GM18508 (cell line): Measurements from ENCODE around the gene FAM221A.
"Not testable (repeated sequence)": the region's sequence is repeated elsewhere in the genome, so short reads cannot be mapped to it uniquely, and the experiment has no call there.

Experiments used
- ATAC-seq: cut with Tn5 transposase; IDR thresholded peaks from one replicate; pipeline ENCODE4 v1.9.1; 2021; ENCODE audit warnings: moderate number of reproducible peaks; ENCODE audit not compliant: insufficient read depth, unreplicated experiment

Gene FAM221A

DNA sequence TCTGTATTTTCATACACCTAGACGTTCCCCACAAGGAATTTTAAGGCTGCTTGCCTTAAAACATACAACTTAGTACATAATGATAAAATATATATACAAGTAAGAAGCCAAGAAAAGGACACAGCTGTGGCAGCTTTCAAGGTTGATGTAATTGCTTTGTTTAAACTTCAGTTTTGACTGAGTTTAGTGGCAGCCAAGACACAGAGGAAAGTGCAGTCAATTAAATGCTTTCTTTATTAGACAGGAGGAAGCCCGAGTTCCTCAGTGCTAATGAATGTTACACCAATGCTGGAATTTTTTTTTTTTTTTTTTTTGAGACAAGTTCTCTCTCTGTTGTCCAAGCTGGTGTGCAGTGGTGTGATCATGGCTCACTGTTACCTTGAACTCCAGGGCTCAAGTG lies 18.8 kb downstream of the FAM221A start:
- ATAC-seq: no peak

DNA sequence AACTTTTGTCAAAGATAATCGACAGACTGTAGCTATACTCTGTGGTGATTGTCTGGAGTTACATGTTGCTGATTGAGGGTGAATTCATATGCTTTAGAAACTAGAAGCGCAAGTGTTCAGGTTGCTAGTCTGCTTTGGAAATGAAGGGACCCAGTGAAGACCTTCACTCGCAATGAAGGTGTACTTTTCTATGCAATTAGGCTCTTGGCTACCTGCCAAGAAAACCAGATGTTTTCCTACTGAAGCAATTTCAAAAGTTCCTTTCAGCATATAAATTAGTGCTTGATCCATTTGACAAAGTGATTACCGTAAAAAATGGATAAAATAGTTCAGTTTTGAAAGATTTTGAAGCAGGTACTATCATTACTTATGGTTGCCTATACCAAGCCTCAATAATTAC lies 20.0 kb downstream of the FAM221A start:
- no peak for ATAC-seq

DNA sequence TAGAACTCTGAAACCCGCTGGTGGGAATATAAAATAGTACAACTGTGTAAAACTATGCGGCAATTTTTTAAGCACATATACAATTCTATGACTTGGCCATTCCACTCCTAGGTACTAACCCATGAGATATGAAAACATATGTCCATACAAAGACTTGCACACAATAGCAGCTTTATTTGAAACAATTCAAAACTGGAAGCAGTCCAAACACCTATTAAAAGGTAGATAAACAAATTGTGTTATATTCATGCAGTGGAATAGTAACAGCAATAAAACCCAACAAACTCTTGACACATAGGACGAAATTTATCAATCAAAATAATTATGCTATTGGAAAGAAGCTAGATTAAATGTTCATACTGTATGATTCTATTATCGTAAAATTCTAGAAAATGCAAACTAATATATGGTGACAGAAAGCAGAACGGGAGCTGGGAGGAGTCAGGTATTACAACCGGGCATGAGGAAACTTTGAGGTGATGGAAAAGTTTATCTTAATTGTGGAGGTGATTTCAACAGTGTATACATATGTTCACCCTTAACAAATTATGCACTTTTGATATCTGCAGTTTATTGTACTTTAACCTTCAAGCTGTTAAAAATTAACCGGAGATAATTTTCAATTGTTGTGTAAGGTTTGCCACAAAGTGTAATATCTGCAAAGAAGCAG lies 29.2 kb downstream of the FAM221A start:
- no peak for ATAC-seq

DNA sequence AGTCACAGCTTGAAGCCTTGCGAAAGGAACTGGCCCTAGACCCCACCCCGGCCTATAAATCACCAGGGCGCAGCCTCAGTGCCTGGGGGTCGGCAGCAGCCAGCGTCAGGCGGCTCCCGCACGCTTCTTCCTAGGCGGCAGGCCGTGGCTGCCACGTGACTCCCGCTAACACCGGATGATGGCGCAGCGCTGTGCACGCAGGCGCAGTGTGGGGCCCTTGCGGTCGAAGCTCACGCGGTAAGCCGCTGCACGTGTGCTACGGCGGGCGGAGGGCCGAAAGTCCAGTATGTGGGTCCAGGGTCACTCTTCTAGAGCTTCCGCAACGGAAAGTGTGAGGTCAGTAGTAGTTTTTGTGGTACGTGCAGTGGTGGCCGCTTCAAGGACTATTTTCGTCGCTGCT lies 30.0 kb downstream of the FAM221A start, which contains the start of gene STK31:
Gene STK31 (plus strand): TSS at position 220 of the 400 bp plus-strand sequence. CDS start 67 bp downstream, at position 287.
- ATAC-seq: no peak

DNA sequence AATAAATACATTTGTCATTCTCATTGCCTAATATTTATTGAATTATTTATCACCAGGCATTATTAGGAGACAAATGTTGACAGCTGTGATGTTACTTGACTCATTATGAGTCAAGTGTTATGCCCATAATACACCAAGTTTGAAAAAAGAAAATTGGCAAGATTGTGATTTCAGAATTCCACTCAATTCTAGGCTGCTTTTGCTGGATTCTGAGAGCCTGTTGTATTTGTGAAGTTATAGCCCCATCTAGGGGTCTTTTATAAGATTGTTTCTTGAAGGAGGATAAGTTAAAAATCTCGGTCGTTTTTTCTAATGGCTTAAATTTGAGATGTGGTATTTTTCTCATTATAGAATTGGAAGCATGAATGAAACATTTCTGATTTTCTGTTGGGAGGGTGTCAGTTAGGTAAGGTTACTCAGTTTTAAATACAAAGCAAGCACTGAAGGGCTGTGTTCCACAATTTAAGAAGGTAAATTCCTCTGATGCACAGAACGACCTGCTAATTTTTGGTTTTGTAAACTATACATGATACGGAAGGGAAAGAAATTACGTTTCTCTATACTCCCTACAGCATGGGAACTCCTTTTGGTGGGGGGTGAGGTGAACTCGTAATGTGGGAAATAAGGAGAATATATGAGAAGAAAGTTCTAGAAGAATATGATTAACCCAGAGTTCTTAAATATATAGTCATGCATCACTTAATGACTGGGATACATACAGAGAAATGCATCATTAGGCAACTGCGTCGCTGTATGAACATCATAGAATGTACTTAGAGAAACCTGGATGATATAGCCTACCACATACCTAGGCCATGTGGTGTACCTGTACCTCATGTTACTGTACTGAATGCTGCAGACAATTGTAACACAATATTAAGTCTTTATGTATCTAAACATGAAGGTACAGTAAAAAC lies 32.6 kb downstream of the FAM221A start:
- ATAC-seq: no peak

DNA sequence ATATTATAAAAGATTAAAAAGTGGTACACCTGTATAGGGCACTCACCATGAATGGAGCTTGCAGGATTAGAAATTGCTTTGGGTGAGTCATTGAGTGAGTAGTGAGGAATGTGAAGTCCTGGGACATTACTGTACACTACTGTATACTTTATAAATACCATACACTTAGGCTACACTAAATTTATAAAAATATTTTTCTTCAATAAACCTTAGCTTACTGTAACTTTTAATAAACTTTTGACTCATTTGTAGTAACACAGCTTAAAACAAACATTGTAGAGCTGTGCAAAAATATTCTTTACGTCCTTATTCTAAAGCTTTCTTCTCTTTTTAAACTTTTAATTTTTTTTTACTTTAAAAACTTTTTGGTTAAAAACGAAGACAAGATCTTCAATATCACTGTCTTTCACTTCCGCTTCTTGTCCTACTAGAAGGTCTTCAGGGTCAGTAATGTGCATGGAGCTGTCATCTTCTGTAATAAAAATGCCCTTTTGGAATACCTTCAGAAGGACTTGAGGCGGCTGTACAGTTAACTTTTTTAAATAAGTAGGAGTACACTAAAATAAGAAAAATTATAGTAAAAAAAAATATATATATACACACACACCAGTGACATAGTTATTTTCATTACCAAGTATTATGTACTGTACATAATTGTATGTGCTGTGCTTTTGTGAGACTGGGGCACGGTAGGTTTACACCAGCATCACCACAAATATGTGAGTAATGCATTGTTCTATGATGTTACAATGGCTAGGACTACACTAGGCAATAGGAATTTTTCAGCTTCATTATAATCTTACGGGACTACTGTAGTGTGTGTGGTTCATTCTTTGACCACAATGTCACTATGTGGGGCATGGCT lies 33.5 kb downstream of the FAM221A start:
- ATAC-seq: no peak

DNA sequence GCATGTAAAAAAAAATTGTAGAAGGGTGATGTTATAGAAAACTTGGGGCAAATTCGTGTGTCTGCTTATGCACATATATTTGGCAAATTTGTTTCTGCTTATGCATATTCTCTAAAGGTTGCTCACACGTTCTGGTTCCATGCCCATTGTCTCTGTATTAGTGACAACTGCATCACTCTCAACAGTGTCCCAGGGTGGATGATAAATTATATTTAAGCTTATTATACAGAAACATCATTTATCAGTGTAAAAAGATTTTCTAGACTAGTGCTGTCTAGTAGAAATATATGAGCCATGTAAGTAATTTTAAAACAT lies 34.1 kb downstream of the FAM221A start:
- ATAC-seq: no peak

DNA sequence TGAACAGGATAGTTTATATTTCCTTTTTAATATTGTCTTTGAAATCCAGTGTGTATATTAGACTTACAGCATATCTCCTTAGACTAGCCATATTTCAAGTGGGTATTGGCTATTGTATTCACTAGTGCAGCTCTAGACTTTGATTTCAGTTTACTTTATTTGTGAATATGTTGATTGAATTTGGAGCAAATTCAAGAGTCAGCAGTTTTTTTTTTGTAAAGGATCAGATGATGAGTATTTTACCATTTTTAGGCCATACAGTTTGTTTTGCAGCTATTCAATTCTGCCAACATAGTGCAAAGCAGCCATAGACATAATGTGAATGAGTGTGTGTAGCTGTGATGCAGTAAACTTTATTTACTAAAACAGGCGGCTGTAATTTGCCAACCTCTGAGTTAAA lies 34.6 kb downstream of the FAM221A start:
- ATAC-seq: no peak

DNA sequence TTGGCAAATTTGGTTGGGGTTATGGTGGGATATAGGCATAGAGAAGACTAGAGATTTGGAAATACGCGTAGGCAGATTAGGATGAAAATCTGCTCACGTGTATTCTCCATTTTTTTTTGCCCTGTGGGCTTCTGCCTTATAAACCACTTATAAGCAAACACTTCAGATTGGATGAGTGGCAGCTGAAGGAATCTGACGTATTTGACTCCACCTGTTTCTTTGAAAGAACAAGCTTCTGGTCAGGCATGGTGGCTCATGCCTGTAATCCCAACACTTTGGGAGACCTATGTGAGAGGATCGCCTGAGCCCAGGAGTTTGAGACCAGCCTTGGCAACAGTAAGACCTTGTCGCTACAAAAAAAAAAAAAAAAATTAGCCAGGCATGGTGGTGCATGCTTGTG lies 35.1 kb downstream of the FAM221A start:
- no peak for ATAC-seq

DNA sequence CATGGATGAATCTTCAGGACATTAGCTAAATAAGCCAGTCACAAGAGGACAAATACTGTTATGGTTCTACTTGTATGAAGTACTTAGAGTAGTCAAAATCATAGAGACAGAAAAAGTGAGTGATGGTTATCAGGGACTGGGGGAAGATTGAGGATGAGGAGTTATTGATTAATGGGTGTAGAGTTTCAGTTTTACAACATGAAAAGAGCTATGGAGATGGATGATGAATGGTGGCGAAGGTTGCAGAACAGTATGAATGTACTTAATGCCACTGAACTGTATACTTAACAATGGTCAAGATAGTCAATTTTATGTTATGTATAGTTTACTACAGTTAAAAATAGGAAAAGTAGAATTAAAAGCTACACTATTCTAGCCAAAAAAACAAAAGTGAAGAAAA lies 37.8 kb downstream of the FAM221A start:
- ATAC-seq: peak; percentile 58

DNA sequence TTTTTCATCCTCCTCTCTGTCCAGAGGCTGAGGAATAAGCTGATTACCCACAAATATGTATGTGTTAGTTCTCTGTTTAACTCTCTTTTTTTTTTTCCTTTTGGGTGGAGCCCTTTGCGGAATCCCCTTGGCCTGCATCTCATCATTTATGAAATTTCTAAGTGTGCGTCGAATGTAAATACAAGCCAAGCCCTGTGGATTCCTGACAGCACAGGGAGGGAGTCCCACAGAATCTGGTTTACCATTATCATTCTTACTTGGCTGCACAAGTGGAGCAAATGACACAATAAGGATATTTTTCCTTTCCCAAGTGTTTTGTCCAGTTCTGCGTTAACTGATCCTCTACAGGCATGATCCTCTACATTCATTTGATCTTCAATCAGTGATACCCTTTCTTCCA lies 41.5 kb downstream of the FAM221A start:
- no peak for ATAC-seq

DNA sequence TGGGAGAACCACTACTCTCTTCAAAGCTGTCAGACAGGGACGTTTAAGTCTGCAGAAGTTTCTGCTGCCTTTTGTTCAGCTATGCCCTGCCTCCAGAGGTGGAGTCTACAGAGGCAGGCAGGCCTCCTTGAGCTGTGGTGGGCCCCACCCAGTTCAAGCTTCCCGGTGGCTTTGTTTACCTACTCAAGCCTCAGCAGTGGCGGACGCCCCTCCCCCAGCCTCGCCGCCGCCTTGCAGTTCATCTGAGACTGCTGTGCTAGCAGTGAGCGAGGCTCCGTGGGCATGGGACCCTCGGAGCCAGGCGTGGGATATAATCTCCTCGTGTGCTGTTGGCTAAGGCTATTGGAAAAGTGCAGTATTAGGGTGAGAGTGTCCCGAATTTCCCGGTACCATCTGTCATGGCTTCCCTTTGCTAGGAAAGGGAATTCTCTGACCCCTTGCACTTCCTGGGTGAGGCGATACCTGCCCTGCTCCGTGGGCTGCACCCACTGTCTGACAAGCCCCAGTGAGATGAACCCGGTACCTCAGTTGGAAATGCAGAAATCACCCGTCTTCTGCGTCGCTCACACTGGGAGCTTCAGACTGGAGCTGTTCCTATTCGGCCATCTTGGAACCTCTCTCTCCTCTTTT lies 42.7 kb downstream of the FAM221A start:
- ATAC-seq: not testable (repeated sequence)

DNA sequence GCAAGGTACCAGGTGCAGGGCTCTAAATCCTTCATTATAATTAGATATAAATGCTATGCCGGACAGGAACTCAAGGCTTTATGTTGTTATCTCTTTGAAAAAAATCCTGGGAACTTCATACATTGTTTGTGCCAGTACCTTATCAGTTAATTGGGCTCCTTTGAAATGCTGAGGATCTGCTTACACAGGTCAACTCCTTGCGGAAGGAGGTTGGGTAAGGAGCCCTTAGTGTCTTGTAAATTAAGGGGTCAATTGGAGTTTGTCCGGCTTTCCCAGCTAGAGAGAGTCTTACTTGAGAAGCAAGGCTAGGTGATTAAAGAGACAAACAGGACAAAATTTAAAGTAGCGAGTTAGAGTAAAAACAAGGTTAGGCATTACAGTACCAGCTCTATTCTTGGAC lies 44.1 kb downstream of the FAM221A start:
- ATAC-seq: not testable (repeated sequence)

DNA sequence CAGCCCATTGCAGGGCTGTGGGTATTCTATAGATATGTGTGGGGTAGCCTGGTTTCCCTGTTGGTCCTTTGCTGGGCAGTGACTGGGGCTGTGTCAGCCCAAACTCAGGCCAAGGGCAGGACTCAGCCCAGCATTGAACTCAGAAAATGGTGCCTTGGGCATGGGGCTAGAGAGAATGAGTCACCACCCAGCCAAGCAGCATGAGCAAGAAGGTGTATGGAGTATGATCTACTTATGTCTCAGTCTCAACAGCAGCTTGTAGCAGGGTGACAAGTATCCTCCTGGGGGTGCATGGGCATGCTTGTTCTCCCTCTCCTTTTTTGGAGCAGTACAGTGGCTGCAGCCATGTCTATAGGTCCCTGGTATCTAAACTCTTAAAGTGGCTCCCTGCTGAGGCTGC lies 62.1 kb downstream of the FAM221A start:
- no peak for ATAC-seq

DNA sequence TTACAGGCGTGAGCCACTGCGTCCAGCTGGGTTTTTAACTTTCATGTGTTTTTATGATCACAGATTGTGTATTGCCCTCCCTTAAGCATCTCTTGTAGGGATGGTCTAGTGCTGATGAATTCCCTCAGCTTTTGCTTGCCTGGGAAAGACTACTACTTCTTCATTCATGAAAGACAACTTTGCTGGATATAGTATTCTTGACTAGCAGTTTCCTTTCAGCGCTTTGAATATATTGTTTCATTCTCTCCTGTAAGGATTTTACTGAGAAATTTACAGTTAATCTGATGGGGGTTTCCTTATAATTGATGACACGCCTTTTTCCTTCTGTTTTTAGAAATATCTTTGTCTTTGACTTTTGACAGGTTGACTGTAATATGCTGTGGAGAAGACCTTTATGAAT lies 63.2 kb downstream of the FAM221A start:
- ATAC-seq: no peak

DNA sequence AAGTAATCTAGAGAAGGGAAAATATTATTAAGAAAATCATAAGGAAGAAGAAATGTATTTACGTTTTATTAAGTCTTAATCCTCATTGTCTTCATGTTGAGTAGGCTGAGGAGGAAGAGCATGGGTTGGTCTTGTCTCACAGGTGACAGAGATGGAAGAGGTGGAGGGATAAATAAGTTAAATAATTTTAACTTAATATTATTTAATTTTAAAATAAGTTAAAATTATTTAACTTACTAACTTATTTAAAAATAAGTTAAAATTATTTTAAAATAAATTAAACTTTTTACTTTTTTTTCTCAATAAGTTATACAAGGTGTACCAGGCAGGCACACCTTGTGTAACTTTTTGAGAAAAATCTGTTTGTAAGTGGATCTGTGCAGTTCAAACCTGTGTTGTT lies 66.6 kb downstream of the FAM221A start:
- ATAC-seq: no peak

DNA sequence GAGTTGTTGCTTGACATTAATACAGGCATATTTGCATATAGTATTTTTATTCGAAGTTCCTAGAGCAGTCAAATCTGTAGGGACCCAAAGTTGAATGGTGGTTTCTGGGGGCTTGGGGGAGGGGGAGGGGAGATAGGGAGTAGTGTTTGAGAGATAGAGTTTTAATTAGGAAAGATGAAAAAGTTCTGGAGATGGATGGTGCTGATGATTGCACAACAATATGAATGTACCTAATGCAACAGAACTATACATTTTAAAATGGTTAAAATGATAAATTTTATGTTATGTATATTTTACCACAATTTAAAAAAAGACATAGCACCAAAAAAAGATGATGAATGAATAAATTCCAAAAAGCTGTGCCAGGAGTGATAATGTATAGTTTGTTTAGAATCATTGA lies 71.9 kb downstream of the FAM221A start:
- no peak for ATAC-seq
